Measurements from ENCODE around the gene APBB2.
"Not testable (repeated sequence)": the region's sequence is repeated elsewhere in the genome, so short reads cannot be mapped to it uniquely, and the experiment has no call there.

APBB2 gene

DNA sequence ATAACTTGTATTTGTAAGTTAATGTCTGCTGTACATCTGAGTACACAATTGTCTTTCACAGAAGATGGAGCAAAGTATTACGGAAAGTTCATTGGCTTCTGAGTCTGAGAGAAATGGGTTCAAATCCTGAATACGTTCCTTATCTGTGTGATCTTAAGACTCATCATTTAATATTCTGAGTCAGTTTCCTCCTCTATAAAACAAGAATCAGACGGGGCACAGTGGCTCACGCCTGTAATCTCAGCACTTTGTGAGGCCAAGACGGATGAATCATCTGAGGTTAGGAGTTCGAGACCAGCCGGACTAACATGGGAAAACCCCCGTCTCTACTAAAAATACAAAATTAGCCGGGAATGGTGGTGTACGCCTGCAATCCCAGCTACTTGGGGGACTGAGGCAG, 57.8 kb downstream of the APBB2 start:
- DNase-seq (ENCODE audit: low read depth): no peak

DNA sequence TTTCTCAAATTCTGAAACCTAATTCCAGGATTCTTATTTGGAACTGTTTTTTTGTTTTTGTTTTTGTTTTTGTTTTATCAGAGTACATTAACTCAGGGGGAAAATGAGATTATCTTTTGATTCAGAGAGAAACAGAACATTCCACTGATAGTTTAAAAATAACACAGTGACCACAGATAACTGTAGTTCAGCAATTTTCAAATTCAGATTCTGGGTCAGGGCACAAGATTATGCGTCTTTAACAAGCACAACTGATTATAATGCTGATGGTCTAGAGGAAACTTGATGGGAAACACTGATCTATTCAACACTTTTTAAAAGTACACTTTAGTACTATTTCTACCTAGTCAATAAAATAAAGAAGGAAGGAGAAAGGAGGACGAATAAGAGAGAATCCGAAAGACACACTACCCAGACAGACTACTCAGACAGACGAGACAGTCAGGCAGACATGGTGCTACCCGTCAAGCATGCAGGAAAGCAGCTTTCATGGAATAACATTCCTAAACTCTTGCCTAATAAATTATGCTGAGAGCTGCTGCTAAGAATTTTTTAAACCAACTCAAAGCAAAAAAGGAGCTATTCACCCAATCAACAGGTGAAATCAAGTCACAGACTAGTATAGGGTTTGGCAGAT, 59.0 kb downstream of the APBB2 start:
- no peak for DNase-seq (ENCODE audit: low read depth)

DNA sequence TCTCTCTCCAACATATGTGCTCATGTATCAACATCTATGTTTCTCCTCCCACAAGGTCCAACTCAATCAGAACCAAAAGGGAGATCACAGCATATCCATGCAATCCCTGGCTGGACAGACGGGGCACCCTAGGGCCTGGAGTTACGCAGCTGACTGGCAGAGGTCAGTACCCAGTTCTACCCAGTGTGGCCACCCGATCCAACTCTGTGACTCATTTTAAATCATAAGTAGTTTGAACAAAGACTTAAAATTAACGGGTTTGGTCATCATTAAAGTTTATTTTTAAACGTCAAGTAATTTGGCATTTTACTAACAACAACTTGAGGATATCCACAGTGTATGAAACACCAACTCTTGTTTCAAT, 59.5 kb downstream of the APBB2 start:
- DNase-seq (ENCODE audit: low read depth): no peak

DNA sequence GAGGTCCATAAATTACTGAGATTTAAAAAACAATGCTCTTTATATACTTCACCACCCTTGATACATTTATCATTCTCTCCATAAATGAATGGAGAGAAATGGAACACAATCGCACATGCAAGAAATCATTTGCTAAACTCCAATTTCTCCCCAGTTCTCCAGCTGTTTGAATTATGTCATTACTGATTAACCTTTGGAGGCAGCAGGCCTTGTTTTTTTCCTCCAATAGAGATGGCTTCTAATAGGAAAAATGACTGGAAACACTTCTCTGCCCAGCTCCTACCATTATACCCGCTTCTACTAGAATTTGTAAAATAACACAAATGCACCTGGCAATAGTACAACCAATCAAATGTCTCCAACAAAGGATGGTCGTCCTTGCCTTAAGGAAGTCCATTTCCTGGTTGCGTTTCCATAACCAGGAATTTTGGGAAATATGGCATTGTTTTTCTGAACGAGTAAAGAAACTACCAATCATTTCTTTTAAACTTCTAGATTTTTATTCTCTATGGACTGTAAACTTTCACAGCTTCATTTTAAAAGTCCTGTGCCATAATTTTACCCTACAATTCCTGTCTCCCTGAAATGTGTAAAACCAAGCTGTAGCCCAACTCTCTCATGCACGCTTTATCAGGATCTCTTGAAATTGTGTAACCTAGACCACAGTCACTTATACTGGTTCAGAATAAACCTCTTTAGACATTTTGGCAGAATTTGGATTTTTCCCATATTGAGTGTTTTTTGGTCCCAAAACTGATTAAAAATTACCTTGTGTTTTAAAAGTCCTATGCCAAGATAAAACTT, 60.1 kb downstream of the APBB2 start:
- no peak for DNase-seq (ENCODE audit: low read depth)

DNA sequence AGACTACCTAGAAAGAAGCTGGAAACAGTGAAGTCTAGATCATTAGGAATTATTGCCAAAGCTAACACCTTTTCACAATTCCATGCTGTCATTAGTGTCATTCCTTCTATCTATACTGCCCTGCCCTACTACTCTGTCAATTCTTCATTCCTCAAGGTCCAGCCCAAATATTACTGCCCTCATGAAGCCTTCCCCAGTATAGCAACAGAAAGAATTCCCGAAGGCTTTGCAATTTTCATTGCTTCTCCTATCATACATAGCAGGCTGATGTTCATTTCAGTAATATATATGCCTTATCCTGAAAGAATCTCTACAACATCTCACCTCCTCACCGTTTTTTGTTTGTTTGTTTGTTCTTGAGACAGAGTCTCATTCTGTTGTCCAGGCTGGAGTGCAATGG, 63.9 kb downstream of the APBB2 start:
- no peak for DNase-seq (ENCODE audit: low read depth)

DNA sequence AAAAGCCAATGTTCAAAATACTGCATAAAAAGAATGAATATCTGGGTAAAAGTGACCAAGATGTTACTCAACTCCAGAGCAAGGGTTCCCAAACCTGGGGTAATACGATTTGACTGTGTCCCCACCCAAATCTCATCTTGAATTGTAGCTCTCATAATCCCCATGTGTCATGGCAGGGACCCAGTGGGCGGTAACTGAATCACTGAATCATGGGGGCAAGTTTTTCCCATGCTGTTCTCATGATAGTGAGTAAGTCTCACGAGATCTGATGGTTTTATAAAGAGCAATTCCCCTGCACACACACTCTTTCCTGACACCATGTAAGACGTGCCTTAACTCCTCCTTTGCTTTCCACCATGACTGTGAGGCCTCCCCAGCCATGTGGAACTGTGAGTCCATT, 64.8 kb downstream of the APBB2 start:
- DNase-seq (ENCODE audit: low read depth): not testable (repeated sequence)

DNA sequence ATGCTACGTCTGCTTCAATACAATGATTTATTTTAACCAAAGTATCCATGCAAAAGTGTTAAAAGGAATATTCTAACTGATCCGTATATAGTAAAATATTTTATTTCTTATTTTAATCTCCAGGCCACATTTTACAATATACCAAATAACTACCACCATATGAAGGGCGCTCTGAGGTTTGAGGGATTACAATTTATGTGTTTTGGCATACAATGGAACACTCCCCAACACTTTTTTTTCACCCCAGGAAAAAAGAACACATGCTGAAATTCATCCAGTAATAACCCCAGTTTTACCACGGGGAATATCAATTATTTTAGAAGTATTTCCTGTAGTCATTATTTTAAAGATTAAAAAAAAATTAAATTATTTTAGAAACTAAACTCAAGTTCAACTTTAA, 65.4 kb downstream of the APBB2 start:
- DNase-seq (ENCODE audit: low read depth): no peak

DNA sequence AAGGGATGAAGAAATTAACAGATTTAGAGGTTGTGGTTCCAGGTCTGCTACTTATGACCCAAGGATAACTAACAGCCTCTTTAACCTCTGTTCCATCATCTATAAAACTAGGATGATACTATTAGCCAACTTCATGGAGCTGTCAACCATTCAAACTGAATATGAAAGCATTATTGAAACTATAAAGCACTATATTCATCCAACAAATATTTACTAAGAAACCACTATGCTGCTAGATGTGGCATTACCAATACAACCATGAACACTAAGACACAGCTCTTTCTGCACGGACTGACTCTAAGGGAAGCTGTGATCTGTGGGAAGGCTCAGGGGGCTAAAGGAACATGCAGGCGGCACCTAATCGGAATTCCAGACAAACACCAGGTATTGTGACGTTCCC, 66.0 kb downstream of the APBB2 start:
- no peak for DNase-seq (ENCODE audit: low read depth)

DNA sequence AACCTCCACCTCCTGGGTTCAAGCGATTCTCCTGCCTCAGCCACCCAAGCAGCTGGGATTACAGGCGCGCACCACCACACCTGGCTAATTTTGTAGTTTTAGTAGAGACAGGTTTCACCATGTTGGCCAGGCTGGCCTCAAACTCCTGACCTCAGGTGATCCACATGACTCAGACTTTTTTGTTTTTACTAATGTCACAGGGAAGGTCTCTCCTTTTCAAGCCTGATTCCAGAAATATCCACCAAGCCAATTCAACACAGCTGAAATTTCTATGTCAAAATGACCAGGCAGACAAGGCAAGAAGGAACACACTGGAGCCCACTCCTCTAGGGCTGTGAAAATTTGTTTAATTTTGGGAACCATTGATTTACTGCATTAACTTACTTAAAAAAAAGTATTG, 66.8 kb downstream of the APBB2 start:
- not testable (repeated sequence) for DNase-seq (ENCODE audit: low read depth)

DNA sequence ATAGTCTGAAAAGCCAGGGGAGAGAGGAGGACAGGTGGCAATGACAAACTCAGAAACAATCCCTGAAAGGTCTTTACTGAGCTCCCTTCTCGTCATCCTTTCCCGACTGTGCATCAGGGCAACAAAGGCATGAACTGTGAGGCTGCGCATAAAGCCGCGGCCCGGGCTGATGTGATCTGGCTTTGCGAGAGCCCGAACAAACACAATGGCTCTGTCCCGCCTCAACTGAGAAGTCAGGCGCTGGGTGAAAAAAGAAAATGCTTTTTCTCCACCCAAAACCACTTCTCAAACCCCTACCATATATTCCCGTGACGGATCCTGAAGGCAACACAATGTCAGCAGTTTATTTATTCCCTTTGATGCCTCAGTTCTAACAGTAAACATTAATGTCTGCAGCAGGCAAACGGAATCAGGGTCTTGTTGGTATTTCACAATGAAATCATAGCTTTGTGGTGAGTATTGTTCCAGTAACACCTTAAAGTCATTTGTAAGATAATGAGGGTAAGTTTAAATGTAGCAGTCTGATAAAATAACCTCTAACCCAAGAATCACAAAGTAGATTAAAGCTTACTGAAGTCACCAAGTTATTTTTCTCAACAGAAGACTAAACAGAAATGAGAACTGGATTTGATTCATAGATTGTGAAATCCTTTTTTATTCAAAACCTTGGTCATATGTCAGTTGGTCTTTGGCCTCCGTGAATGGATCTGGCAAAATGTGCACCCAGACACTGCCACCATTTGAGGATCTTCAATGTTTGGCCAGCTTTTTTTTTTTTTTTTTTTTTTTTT, 67.4 kb downstream of the APBB2 start:
- no peak for DNase-seq (ENCODE audit: low read depth)

DNA sequence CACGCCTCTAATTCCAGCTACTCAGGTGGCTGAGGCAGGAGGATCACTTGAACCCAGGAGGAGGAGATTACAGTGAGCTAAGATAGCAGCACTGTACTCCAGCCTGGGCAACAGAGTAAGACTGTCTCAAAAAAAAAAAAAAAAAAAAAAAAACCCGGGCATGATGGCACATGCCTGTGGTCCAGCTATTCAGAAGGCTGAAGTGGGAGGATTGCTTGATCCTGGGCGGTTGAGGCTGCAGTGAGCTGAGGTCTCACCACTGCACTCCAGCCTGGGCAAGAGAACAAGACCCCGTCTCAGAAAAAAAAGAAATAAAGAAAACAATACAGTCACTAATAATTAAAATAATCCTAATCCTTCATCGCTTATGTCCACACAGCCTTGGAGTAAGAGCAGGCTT, 68.1 kb downstream of the APBB2 start:
- DNase-seq (ENCODE audit: low read depth): no peak

DNA sequence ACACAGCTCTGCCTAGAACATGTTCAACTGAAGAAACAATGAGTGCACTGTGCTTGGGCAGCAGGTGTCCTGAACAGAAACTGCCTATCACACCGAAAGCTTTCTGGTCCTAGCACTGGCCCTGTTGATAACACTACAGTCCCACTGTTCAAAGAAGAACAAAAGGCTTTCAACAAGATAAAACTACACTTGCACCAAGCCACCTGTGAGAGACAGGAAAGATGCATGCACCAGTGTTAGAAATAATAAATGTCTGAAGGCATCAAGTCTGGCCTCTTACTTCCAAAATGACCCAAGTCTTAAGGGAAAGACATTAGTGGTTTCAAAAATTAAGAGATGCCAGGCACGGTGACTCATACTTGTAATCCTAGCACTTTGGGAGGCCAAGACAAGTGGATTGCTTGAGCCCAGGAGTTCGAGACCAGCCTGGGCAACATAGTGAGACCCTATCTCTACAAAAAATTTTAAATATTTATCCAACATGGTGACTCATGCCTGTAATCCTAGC, 68.7 kb downstream of the APBB2 start:
- DNase-seq (ENCODE audit: low read depth): no peak

DNA sequence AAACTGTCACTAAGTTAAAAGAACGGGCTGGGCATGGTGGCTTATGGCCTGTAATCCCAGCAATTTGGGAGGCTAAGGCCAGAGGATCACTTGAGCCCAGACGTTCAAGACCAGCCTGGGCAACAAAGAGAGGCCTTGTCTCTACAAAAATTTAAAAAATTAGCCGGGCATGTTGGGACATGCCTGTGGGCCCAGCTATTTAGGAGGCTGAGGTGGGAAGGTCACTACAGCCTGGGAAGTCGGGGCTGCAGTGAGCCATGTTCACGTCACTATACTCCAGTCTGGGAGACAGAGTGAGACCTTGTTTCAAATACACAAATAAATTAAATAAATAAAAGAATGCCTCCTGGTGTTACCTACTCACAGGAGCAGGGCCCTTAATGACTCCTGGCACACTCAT, 69.5 kb downstream of the APBB2 start:
- no peak for DNase-seq (ENCODE audit: low read depth)

DNA sequence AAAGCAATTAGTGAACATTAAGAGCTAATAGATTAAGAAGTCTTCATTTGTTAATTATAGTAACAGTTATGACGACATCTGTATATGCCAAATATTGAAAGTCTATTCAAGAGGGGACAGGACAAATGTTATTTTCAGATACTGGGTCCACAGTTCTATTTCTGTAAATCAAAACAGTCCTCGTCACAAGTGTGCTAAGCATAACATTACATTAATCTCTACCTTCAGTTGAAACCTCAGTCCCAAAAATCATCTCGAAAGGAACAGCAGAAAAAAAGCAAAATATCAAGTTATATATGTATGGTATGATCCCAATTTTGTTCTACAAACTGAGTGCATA, 70.3 kb downstream of the APBB2 start:
- DNase-seq (ENCODE audit: low read depth): no peak

DNA sequence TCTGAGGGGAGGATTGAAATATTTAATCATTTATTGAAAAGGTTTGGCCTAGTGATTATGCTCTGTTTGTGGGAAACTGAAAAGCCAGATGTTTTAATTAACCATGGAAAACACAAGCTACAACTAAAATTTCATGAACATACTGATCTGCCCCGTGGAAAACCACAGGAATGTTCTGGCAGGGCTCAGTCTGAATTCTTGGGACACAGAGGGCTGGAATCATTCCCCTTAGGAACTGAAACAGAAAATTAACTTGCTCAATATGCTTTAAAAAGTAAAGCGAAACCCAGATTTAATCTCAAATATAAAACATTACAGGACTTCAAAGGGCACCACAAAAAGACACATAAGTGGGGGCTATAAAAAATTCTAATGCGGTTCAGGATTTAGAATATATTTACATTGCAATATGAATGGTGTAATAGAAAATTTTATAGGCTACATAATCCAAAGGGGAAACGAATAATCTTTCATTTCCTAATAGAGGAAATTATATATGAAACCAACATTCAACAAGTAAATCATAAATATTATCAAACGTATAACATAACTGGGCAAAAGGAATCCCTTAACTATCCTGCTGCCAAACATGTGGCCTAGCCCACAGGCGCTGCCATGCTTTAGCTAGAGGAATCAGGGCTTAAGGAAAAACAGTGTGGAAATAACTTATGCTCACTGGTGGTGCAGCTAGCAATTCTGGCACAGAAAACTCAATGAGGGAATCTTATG, 70.9 kb downstream of the APBB2 start:
- DNase-seq (ENCODE audit: low read depth): no peak

DNA sequence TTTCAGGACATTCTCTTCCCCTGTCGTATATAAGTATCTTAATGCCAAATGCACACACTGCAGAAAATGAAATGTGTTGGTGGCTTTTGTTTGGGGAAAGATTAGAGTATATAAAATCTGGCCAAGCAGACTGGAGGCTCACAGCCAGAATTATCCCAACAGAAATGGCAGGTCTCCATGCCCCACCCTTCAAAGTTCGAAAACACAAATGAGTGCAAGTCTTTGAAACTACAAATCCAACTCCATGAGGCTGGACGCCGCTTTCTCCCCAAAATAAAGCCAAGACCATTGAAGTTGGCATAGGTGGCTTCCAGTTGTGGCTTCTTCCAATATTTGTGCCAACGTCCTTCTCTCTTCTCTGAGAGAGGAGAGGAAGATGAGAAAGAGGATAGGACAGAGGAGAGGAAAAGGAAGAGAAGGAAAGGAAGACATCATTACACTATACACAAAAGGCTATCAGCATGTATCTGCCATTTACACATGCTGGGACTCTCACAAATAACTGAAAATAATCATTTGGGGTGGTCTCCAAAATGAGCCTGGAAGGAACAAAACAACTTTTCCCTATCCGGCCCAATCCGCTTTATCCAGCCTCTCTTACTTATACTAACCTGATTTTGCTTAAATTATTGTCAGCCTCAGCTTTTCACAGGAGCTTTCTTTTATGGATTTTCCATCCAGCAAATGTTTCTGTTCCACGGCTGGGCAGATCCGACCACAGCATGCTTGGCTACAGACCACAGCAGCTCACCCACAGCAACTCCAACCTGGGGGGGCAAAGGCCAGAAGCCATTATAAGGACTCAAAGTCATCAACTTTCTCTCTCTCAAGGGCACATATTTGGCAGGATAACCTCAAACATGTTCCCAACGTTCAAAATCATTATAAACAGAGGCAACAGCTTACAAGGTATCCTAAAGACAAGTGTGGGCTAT, 71.7 kb downstream of the APBB2 start:
- no peak for DNase-seq (ENCODE audit: low read depth)

DNA sequence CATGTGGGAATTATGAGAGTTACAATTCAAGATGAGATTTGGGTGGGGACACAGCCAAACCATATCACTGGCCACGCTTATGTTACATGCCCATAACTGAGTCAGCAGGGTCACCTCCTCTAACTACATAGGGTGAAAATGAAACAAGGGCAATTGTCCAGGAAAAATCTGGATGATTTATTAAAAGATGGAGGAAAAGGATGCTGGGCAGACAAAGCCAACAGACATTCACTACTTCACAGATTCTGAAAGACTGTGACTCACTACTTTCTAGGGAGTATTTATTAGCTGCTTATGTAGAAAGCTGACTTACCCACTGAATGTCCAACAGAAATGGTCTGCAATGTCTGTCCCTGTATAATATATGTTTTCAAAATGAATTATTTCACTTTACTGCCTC, 72.4 kb downstream of the APBB2 start:
- DNase-seq (ENCODE audit: low read depth): no peak

DNA sequence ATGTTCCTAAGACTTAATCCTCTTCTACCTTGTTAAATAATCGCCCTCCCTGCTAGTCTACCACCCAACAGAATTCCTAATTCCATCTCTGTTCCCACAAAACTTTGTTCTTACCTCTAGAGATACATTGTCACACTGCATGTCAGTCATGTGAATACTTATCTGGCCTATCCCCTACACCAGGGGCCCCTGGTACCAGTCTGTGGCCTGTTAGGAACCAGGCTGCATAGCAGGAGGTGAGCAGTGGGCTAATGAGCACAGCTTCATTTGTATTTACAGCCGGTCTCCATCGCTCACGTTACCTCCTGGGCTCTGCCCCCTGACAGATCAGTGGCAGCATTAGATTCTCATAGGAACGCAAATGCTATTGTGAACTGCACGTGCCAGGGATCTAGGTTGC, 73.9 kb downstream of the APBB2 start:
- no peak for DNase-seq (ENCODE audit: low read depth)

DNA sequence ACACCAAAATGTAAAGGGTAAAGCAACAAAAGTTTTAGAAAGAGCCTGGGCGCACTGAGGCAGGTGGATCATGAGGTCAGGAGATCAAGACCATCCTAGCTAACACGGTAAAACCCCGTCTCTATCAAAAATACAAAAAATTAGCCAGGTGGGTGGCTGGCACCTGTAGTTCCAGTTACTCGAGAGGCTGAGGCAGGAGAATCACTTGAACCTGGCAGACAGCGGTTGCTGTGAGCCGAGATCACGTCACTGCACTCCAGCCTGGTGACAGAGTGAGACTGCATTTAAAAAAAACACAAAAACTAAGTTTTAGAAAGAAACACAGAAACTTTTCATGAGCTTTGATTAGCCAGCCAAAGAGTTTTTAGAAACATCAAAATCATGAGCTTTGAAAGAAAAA, 76.5 kb downstream of the APBB2 start:
- no peak for DNase-seq (ENCODE audit: low read depth)

DNA sequence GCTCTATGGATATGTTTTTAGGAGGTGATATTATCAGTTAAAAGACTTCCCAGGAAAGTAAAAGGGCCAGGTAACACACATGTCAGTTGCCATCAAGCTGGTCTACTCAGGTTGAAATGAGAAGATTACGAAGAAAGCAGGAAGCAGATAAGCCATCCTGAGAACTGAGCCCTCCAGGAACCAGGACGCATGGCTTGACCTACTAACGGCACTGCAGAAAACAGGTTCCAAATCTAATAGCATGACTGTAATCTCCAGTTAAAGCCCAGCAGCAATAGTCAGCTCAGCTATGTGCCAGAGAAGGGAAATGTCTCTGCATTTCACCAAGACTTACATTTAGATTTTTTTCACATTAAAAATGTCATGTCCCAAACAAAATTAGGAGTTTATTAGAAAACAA, 77.9 kb downstream of the APBB2 start:
- DNase-seq (ENCODE audit: low read depth): no peak

DNA sequence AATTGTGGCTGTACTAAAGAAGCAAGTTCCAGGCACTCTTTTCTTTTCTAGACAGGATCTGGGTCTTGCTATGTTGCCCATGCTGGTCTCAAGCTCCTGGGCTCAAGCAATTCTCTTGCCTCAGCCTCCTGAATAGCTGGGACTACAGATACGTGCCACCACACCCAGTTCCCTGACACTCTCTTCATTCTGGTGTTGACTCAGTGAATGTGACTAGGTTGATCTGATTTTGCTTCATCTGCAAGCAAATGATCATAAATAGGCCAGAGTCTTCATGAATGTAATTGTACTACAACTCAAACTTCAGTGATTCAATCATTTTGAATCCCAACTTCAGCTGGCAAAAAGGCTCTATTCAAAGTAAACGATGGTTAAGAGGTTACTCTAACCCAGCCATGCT, 78.5 kb downstream of the APBB2 start:
- no peak for DNase-seq (ENCODE audit: low read depth)
